ENCODE data around the gene COMMD9. TPM values are rescaled to one million over a fixed set of nuclear protein-coding genes. Genes with fewer than 3 reads are reported as not detected.

COMMD9 gene
- total and polyA plus RNA-seq, 2 donors (not counting 1 experiment from before 2014, with no cell fraction given): 41.3 to 47.4 TPM

- POLR2A ChIA-PET: no interaction called here
- no peak overlapping the region for H3K9ac ChIP-seq (ENCODE audit: low read length)
- no peaks in the 10 kb centered on the region for H3K4me1 ChIP-seq (ENCODE audit: control insufficient read depth in 2 of 2, insufficient read depth in 2 of 2, low read length in 2 of 2)
- TF ChIP-seq EZH2 (IDR thresholded peaks at IDR 0.05; ENCODE audit: borderline replicate concordance, insufficient read depth, low read depth, low read length, poor library complexity, severe bottlenecking) (no peak), CTCF (IDR thresholded peaks at IDR 0.05) (no peak)
- no peak overlapping the region for H3K4me3 ChIP-seq (ENCODE audit: control extremely low read depth in 1 of 5, extremely low read depth in 1 of 5, insufficient read depth in 1 of 5, low read depth in 2 of 5, low read length in 4 of 5)
- Mint-ChIP-seq H3K27me3 (peaks cover 41% of the 10 kb centered on the region), H3K4me3 (no peak overlapping the region), H3K4me1 (no peaks in the 10 kb centered on the region), H3K27ac (no peak overlapping the region), H3K9me3 (ENCODE audit: insufficient read depth) (no peaks in the 10 kb centered on the region)
- no peaks in the 10 kb centered on the region for H3K9me3 ChIP-seq (ENCODE audit: control extremely low read depth in 1 of 3, control insufficient read depth in 2 of 3, insufficient read depth in 1 of 3, low read length in 2 of 3)
- no peaks in the 10 kb centered on the region for H4K20me1 ChIP-seq (ENCODE audit: control insufficient read depth, insufficient read depth, low read length, poor library complexity, severe bottlenecking)
- H3K79me2 ChIP-seq (ENCODE audit: control insufficient read depth, insufficient read depth, low read length): no peaks in the 10 kb centered on the region
- ATAC-seq (ENCODE audit: low read depth) (no peak), DNase-seq (no peak)
- no peak overlapping the region for H3K27ac ChIP-seq (ENCODE audit: low read length in 2 of 2)
- intact Hi-C loops (cut with micrococcal nuclease): no loop called here
- no peak overlapping the region for H2AFZ ChIP-seq (ENCODE audit: insufficient read depth, low read depth, low read length, poor library complexity, severe bottlenecking)
- CTCF ChIA-PET: no interaction called here
- H3K36me3 ChIP-seq (replicated peaks in 1 of 2; ENCODE audit: control extremely low read depth in 1 of 2, control insufficient read depth in 1 of 2, extremely low read depth in 1 of 2, insufficient read depth in 2 of 2, low read length in 1 of 2): no peaks in the 10 kb centered on the region
- no peak overlapping the region for H3K4me2 ChIP-seq (replicated peaks; ENCODE audit: low read depth, low read length, poor library complexity, severe bottlenecking)
- H3K27me3 ChIP-seq (replicated peaks in 1 of 4; ENCODE audit: control extremely low read depth in 1 of 4, control insufficient read depth in 3 of 4, insufficient read depth in 4 of 4, low read length in 3 of 4): no peaks in the 10 kb centered on the region
- WGBS (ENCODE audit: insufficient coverage): 35% methylated on average over 2 of the region's 4 CpGs
Observed at GRCh38 chr11:36240173-36240572, 49.1 kb downstream of the COMMD9 start.

- ChIA-PET POLR2A (no interaction called here), CTCF (no interaction called here)
- Mint-ChIP-seq H3K4me1 (no peaks in the 10 kb centered on the region), H3K27ac (no peak overlapping the region), H3K27me3 (peaks cover 37% of the 10 kb centered on the region), H3K9me3 (ENCODE audit: insufficient read depth) (no peaks in the 10 kb centered on the region), H3K4me3 (no peak overlapping the region)
- no peaks in the 10 kb centered on the region for H4K20me1 ChIP-seq (ENCODE audit: control insufficient read depth, insufficient read depth, low read length, poor library complexity, severe bottlenecking)
- no peak overlapping the region for H2AFZ ChIP-seq (ENCODE audit: insufficient read depth, low read depth, low read length, poor library complexity, severe bottlenecking)
- WGBS (ENCODE audit: insufficient coverage): 88% methylated on average over 2 of the region's 3 CpGs
- no peaks in the 10 kb centered on the region for H3K27me3 ChIP-seq (replicated peaks in 1 of 4; ENCODE audit: control extremely low read depth in 1 of 4, control insufficient read depth in 3 of 4, insufficient read depth in 4 of 4, low read length in 3 of 4)
- H3K79me2 ChIP-seq (ENCODE audit: control insufficient read depth, insufficient read depth, low read length): no peaks in the 10 kb centered on the region
- H3K36me3 ChIP-seq (replicated peaks in 1 of 2; ENCODE audit: control extremely low read depth in 1 of 2, control insufficient read depth in 1 of 2, extremely low read depth in 1 of 2, insufficient read depth in 2 of 2, low read length in 1 of 2): no peaks in the 10 kb centered on the region
- H3K9ac ChIP-seq (ENCODE audit: low read length): no peak overlapping the region
- ATAC-seq (ENCODE audit: low read depth) (no peak), DNase-seq (no peak)
- intact Hi-C loops (cut with micrococcal nuclease): no loop called here
- no peak overlapping the region for H3K4me3 ChIP-seq (ENCODE audit: control extremely low read depth in 1 of 5, extremely low read depth in 1 of 5, insufficient read depth in 1 of 5, low read depth in 2 of 5, low read length in 4 of 5)
- no peak overlapping the region for H3K27ac ChIP-seq (ENCODE audit: low read length in 2 of 2)
- no peak overlapping the region for H3K4me2 ChIP-seq (replicated peaks; ENCODE audit: low read depth, low read length, poor library complexity, severe bottlenecking)
- TF ChIP-seq EZH2 (IDR thresholded peaks at IDR 0.05; ENCODE audit: borderline replicate concordance, insufficient read depth, low read depth, low read length, poor library complexity, severe bottlenecking) (no peak), CTCF (IDR thresholded peaks at IDR 0.05) (no peak)
- H3K4me1 ChIP-seq (ENCODE audit: control insufficient read depth in 2 of 2, insufficient read depth in 2 of 2, low read length in 2 of 2): no peaks in the 10 kb centered on the region
- no peaks in the 10 kb centered on the region for H3K9me3 ChIP-seq (ENCODE audit: control extremely low read depth in 1 of 3, control insufficient read depth in 2 of 3, insufficient read depth in 1 of 3, low read length in 2 of 3)
Observed at GRCh38 chr11:36239636-36240035, 49.6 kb downstream of the COMMD9 start.
